Measurements from ENCODE around the gene TBC1D14.

DNA sequence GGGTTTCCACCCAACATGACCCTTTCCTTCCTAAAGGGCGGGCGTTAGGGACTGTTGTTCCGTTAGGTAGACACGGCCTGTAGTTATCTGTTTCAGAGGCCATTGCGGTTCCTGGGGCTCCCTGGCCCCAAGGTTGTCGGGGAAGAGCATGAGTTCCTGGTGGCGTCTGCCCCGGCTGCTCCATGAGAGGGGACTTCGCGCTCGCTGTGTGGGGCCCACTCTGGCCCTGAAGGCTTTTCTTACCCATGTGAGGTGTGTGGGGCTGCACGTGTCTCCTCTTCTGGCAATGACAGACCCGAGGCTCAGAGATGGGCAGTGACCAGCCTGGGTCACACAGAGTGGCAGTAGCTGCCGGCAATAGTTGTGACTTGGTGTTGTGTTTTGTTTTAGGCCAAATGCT is 142.7 kb downstream of the TBC1D14 start:
- TF ChIP-seq, protein P1, sequence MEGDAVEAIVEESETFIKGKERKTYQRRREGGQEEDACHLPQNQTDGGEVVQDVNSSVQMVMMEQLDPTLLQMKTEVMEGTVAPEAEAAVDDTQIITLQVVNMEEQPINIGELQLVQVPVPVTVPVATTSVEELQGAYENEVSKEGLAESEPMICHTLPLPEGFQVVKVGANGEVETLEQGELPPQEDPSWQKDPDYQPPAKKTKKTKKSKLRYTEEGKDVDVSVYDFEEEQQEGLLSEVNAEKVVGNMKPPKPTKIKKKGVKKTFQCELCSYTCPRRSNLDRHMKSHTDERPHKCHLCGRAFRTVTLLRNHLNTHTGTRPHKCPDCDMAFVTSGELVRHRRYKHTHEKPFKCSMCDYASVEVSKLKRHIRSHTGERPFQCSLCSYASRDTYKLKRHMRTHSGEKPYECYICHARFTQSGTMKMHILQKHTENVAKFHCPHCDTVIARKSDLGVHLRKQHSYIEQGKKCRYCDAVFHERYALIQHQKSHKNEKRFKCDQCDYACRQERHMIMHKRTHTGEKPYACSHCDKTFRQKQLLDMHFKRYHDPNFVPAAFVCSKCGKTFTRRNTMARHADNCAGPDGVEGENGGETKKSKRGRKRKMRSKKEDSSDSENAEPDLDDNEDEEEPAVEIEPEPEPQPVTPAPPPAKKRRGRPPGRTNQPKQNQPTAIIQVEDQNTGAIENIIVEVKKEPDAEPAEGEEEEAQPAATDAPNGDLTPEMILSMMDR (IDR thresholded peaks at IDR 0.05) = no peak
- no peak for TF ChIP-seq ZFX (IDR thresholded peaks at IDR 0.05; ENCODE audit: borderline replicate concordance)
